GM12878 (cell line): Measurements from ENCODE around the gene PDLIM3. TPM values are rescaled to one million over a fixed set of nuclear protein-coding genes. Genes with fewer than 3 reads are reported as not detected.
"Not testable (repeated sequence)": the region's sequence is repeated elsewhere in the genome, so short reads cannot be mapped to it uniquely, and the experiment has no call there.

ENCODE experiments used
- ATAC-seq: fragments of 200-7000 bp; cut with Tn5 transposase; 3 replicates; pipeline ENCODE4 v1.9.1; 2020; ENCODE audit warnings: mild to moderate bottlenecking, moderate library complexity
- BruUV-seq: library from RNA; stranded (reverse); fragments of 400-500 nt; replicated peaks from 2 replicates; lab custom pipeline; 2021; lab: Mats Ljungman, UMichigan
- CTCF ChIA-PET: fragments of 300-600 bp; sonication (Branson Sonifier 250); formaldehyde crosslinking; extraction: SDS; loops from one replicate; lab custom pipeline; 2021; ENCODE audit warnings: inconsistent platforms; lab: Yijun Ruan, JAX
- POLR2A ChIA-PET: fragments of 350-600 bp; formaldehyde crosslinking; extraction: SDS; loops from one replicate; lab custom pipeline; 2021; ENCODE audit warnings: inconsistent platforms; lab: Charles Lee
- RAD21 ChIA-PET: fragments of 300-600 bp; sonication (Branson Sonifier 250); formaldehyde crosslinking; loops from one replicate; lab custom pipeline; 2023; ENCODE audit warnings: antibody characterized with exemption; ENCODE audit not compliant: unreplicated experiment; lab: Charles Lee
- SMC1A ChIA-PET: fragments of 300-600 bp; sonication (Branson Sonifier 250); formaldehyde crosslinking; loops from one replicate; lab custom pipeline; 2023; ENCODE audit not compliant: unreplicated experiment, uncharacterized antibody; lab: Charles Lee
- DNase-seq: peaks from one replicate; pipeline ENCODE4 v3.0.0-alpha.2; 2011; ENCODE audit warnings: low read depth, low spot score
- FAIRE-seq: peaks from 3 replicates; lab custom pipeline; 2011; peaks lifted over from hg19 to GRCh38; lab: Jason Lieb, UNC
- H2AFZ ChIP-seq: 2 replicates; pipeline ENCODE4 v1.6.0; 2011; ENCODE audit warnings: low read depth, low read length, control low read depth; ENCODE audit not compliant: control insufficient read depth
- H3K27ac ChIP-seq: 2 replicates; pipeline ENCODE4 v1.5.1; 2011; ENCODE audit warnings: control low read depth; ENCODE audit not compliant: control insufficient read depth, insufficient read depth
- H3K27me3 ChIP-seq, 2 experiments: replicated peaks in 1 of 2; 2 replicates each; pipeline versions ENCODE4 v1.6.0 to v1.6.1; 2011; ENCODE audit warnings: low read length in 1 of 2; ENCODE audit not compliant: control insufficient read depth in 2 of 2, insufficient read depth in 2 of 2
- H3K36me3 ChIP-seq, 2 experiments: 2 replicates each; pipeline ENCODE4 v1.5.1; 2011; ENCODE audit warnings: low read length in 1 of 2; ENCODE audit not compliant: control insufficient read depth in 2 of 2, insufficient read depth in 2 of 2
- H3K4me1 ChIP-seq: 2 replicates; pipeline ENCODE4 v1.6.1; 2011; ENCODE audit warnings: mild to moderate bottlenecking, low read length, moderate library complexity, mixed read lengths; ENCODE audit not compliant: control insufficient read depth, insufficient read depth
- H3K4me2 ChIP-seq: 2 replicates; pipeline ENCODE4 v1.6.0; 2011; ENCODE audit warnings: control low read depth; ENCODE audit not compliant: control insufficient read depth, insufficient read depth
- H3K4me3 ChIP-seq: fragments of 200-600 bp; sonication (generic); 2 replicates; pipeline ENCODE4 v1.5.1; 2016
- H3K79me2 ChIP-seq: 2 replicates; pipeline ENCODE4 v1.6.0; 2011; ENCODE audit warnings: low read length; ENCODE audit not compliant: control insufficient read depth, insufficient read depth
- H3K9ac ChIP-seq: 2 replicates; pipeline ENCODE4 v1.8.0; 2011; ENCODE audit warnings: low read length, control low read depth, mixed read lengths; ENCODE audit not compliant: control insufficient read depth, insufficient read depth
- H3K9me3 ChIP-seq: replicated peaks from 3 replicates; pipeline ENCODE4 v1.5.1; 2011; ENCODE audit warnings: mild to moderate bottlenecking, low read length; ENCODE audit not compliant: control insufficient read depth, insufficient read depth
- H4K20me1 ChIP-seq: 2 replicates; pipeline ENCODE4 v1.6.0; 2011; ENCODE audit not compliant: control insufficient read depth, insufficient read depth
- E4F1 ChIP-seq: fragments of 450-650 bp; IDR thresholded peaks from 2 replicates; pipeline ENCODE4 v1.6.1; 2018; ENCODE audit warnings: borderline replicate concordance, mild to moderate bottlenecking; ENCODE audit not compliant: partially characterized antibody
- SRF ChIP-seq, 2 experiments: IDR thresholded peaks; 2 replicates each; pipeline ENCODE4 v1.6.1; 2011; ENCODE audit warnings: low read depth in 2 of 2, low read length in 2 of 2, mild to moderate bottlenecking in 1 of 2, moderate library complexity in 1 of 2
- TAF1 ChIP-seq: IDR thresholded peaks from 2 replicates; pipeline ENCODE4 v1.6.1; 2011; ENCODE audit warnings: mild to moderate bottlenecking, low read depth, low read length, borderline replicate concordance
- TCF3 ChIP-seq: IDR thresholded peaks from 2 replicates; pipeline ENCODE4 v1.6.1; 2012; ENCODE audit warnings: low read depth, mild to moderate bottlenecking, low read length, borderline replicate concordance; ENCODE audit not compliant: insufficient read depth
- WGBS: methylation state at CpG from one replicate; pipeline ENCODE4 v1.1.6; 2016; ENCODE audit warnings: low lambda C conversion rate; ENCODE audit not compliant: insufficient replicate concordance, insufficient coverage; ENCODE audit errors: missing lambda C conversion rate; 5-methylcytosine and 5-hydroxymethylcytosine counted together
- in situ Hi-C: fragments of 300-500 bp; cut with MboI; formaldehyde crosslinking; loops from 9 replicates; pipeline ENCODE4 v1.14.3; 2018; ENCODE audit warnings: mixed read lengths
- intact Hi-C: fragments of 100-400 bp; cut with micrococcal nuclease; formaldehyde crosslinking; loops from one replicate; pipeline ENCODE4 v1.14.2; 2022; ENCODE audit not compliant: unreplicated experiment
- polyA plus RNA-seq, 11 experiments: library from polyadenylated mRNA; depleted of rRNA in 4 of 11; unstranded in 6 of 11; stranded (reverse) in 5 of 11; fragments of >200 nt; fragmentation: Nextera tagmentation in 4 of 11; fragmentation: Illumina TruSeq in 1 of 11; extraction: Ambion mirVana in 4 of 11; extraction: Trizol in 1 of 11; gene quantifications; 1 replicate in 1 of 11; 2 replicates in 10 of 11; pipeline versions ENCODE4 v1.2.1 to v1.2.3, GENCODE V29; 2011 to 2016; ENCODE audit warnings: inconsistent platforms in 2 of 11, missing spikeins in 2 of 11, low read depth in 1 of 11
- total RNA-seq, 4 experiments: library from RNA; depleted of rRNA in 3 of 4; stranded (reverse); fragments of >200 nt in 3 of 4; fragmentation: Illumina TruSeq in 1 of 4; extraction: Trizol in 1 of 4; gene quantifications; 2 replicates each; pipeline versions ENCODE4 v1.2.1 to v1.2.3, GENCODE V29; 2013 to 2021

The PDLIM3 gene
- total and polyA plus RNA-seq, 10 of the 15 experiments (the other 5 are each of a cell fraction or from before 2014, with no cell fraction given) = 0.04 to 0.43 (median 0.08) TPM; not detected in 7

DNA sequence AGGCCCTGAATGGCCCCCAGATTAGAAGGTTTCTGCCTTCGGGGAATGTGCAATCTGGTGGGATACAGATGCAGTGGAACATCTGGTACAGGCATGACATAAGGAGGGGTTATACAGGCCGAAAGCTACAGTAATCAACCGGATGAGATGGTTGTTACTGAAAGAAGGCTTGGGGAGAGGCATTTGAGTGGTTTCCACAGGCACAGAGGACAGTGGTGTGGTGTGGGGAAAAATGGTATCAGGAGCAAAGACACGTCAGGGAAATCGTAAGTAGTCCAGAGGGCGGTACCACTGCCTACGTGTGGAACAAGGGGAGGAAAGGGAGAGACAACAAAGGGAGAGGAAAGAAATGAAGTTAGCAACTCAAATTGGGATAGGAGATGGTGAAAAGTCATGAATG is 3.0 kb downstream of the PDLIM3 start (continued):
- no peak for TF ChIP-seq E4F1
- no peak for TF ChIP-seq SRF (IDR thresholded peaks at IDR 0.05; ENCODE audit: low read depth in 2 of 2, low read length in 2 of 2)
- TF ChIP-seq TAF1 = no peak
- no peak for TF ChIP-seq TCF3
- TF ChIP-seq, all 136 proteins: peak for 0

GRCh38 chr4:185531654-185532053 is 3.7 kb downstream of the PDLIM3 start:
- 75% methylated on average over 10 of the region's 11 CpGs for WGBS
- H3K36me3 ChIP-seq, H3K4me3 ChIP-seq, H3K4me1 ChIP-seq, BruUV-seq, H3K79me2 ChIP-seq, FAIRE-seq, POLR2A ChIA-PET, CTCF ChIA-PET, RAD21 ChIA-PET, H3K27me3 ChIP-seq, in situ Hi-C loops, H3K27ac ChIP-seq, H2AFZ ChIP-seq, H3K9me3 ChIP-seq, SMC1A ChIA-PET, ATAC-seq, H3K4me2 ChIP-seq, H3K9ac ChIP-seq, DNase-seq, intact Hi-C loops, H4K20me1 ChIP-seq: not testable (repeated sequence)
